H1 (cell line): Measurements from ENCODE around the gene INTS15.
"Not testable (repeated sequence)": the region's sequence is repeated elsewhere in the genome, so short reads cannot be mapped to it uniquely, and the experiment has no call there.

Experiments
- CTCF ChIP-seq, 3 experiments: IDR thresholded peaks; 1 replicate in 2 of 3; 2 replicates in 1 of 3; pipeline versions ENCODE4 v1.5.1 to v1.6.1; 2011; ENCODE audit warnings: low read length in 3 of 3, mild to moderate bottlenecking in 3 of 3, inconsistent platforms in 2 of 3, low read depth in 1 of 3, moderate library complexity in 1 of 3; ENCODE audit not compliant: insufficient read depth in 1 of 3; ENCODE audit errors: control extremely low read depth in 1 of 3
- JUN ChIP-seq: IDR thresholded peaks from 2 replicates; pipeline ENCODE4 v1.6.1; 2011; ENCODE audit warnings: low read depth, mild to moderate bottlenecking, improper control_type of control experiment, low read length

GRCh38 chr7:6576867-6577368 lies 12.9 kb upstream of the INTS15 start:
- TF ChIP-seq CTCF (IDR thresholded peaks at IDR 0.05; ENCODE audit: control extremely low read depth in 1 of 3, insufficient read depth in 1 of 3, low read depth in 1 of 3, low read length in 3 of 3); JUN: not testable (repeated sequence)
